HS-27A (cell line): ENCODE results near the gene RPA1.

ENCODE experiments used
- DNase-seq: peaks from one replicate; pipeline ENCODE4 v3.0.0-alpha.2; 2012; ENCODE audit warnings: low read depth, missing footprints

The RPA1 gene

DNA sequence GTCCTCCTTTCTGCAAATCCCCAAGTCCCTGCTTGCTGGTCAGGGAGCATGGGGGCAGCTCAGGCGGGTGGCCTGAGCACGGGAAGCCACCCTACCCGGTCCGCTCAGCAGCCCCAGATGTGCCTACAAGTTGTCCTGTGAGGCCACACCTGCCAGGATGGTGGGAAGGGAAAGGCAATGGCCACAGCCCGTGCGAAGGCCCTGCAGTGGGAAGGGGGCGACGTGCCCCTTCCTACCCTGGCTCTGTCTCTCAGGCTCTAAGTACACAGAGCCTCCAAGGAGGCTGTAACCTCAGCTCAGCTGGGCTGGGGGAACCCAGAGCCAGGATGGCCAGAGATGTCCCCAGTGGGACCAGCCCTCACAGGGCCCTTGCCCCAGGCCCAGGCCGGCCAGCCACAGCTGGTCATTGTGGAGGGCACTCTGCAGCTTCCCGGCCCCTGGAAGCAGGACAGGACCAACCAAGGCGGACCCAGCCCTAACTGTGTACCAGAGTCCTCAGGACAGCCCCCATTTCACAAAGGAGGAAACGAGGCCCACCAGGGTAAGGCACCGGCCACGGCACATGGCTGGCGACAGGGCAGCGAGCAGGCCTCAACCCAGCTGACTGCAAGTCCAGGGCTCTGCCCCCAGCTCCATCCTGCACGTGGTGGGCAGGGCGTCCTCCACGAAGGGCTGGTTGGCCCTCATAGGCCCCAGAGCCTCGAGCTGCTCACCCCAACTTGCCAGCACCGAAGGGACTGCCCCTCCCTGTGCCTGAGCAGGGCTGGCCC lies 113.0 kb downstream of the RPA1 start:
- DNase-seq, result no peak

DNA sequence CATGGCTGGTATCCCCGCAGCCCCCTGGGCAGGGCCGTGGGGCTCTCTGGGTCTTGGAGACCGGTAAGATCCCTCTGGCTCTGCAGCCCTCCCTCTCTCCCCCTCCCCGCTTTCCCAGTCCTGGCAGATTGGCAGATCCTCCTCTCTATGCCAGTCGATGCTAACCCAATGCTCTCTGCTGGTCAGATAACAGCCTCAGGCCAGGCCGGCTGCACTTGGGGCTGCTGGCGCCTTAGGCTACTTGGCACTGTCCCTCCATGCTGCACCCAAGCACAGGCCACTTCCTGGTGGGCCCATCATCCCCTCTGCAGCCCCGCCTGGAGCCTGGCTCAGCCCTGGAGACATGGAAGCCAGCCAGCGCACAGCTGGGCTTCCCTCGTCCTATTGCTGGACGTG lies 113.6 kb downstream of the RPA1 start:
- DNase-seq, result no peak

- no peak for DNase-seq
These were observed 115.8 kb downstream of the RPA1 start for GRCh38 chr17:1945621-1946020.

DNA sequence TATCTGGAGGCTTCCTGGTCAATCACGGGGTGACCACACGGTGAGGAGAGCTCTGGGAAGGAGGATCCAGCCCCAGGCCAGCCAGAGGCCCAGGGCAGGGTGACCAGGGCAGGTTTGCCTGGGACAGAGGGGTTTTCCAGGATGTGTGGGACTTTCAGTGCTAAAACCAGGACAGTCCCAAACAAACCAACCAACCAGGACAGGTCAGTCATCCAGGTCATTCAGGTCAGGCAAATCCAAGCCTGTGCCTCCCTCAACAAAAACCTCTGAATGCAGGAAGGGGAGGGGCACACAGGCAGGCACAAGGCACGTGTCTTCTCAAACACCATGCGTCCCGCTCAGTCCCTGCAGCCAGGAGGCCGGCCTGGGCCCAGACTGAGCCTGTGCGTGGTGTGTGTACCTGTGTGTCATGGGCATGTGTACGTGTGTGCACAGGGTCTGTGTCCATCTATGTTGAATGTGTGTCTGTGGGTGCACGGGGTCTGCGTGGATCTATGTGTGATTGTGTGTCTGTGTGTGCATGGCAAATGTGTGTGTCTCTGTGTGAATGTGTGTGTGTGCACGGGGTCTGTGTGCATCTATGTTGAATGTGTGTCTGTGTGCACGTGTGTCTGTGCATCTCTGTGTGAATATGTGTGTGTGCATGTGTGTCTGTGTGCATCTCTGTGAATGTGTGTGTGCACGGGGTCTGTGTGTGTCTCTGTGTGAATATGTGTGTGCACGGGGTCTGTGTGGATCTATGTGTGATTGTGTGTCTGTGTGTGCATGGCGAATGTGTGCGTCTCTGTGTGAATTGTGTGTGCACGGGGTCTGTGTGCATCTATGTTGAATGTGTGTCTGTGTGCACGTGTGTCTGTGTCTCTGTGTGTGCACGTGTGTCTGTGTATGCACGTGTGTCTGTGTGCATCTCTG lies 116.5 kb downstream of the RPA1 start:
- DNase-seq, result no peak

GRCh38 chr17:1947229-1947742 lies 117.5 kb downstream of the RPA1 start:
- no peak for DNase-seq

DNA sequence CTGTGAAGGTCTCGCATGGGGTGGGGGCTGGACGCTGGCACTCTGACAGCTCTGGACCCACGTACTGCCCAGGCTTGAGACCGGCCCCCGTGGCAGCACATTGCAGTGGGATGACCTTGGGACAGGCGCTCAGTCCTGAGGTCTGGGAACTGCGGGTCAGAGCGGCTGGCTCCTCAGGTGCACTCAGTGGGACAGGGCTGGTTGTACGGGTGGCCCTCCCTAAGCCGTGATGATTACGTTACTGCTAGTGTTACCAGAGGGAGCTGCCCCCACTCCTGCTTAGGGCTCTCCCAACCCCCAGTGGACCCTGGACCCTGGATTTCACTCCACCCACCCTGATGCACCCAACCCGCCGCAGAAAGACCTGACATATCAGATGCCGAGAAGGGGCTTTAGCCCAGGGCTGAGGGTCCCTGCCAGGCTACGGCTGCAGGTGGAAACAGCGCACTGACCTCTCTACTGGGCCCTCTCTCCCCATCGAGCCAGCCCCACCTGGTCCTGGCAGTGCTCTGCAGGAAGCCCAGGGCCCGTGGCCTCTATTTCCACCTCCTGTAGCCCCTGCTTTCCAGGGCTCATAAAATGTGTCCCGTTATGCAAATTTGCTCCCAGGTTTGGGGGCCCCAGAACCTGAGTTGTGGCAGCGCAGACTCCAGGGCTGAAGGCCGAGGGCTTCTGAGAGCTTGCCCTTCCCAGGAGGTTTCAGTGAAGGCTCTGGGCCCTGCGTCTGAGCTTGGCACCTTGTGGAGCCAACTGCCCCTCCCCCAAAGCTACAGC lies 118.1 kb downstream of the RPA1 start:
- no peak for DNase-seq

GRCh38 chr17:1948517-1948825 lies 118.7 kb downstream of the RPA1 start:
- no peak for DNase-seq
